CD4-positive, alpha-beta T cell treated with Interleukin-21 for 1 hour (primary cell): ENCODE results near the gene PCSK4.
A peak's percentile ranks its signal among the peaks of the same experiment; 100 is the strongest.
"Not testable (repeated sequence)": the region's sequence is repeated elsewhere in the genome, so short reads cannot be mapped to it uniquely, and the experiment has no call there.

Experiments
- DNase-seq: peaks from one replicate; pipeline ENCODE4 v3.0.0-alpha.2; 2020

PCSK4 gene

GRCh38 chr19:1490311-1491113 is at the start of gene PCSK4:
Gene PCSK4 (minus strand): TSS chr19:1490350. CDS start chr19:1490346, 4 bp downstream.
- DNase-seq: peak; percentile 98

- DNase-seq: not testable (repeated sequence)
Observed at GRCh38 chr19:1539749-1540148, 49.6 kb upstream of the PCSK4 start.

- DNase-seq: no peak
Observed at GRCh38 chr19:1538978-1539377, 48.8 kb upstream of the PCSK4 start.

GRCh38 chr19:1535699-1536098 is 45.5 kb upstream of the PCSK4 start:
- not testable (repeated sequence) for DNase-seq

- DNase-seq: no peak
Observed at GRCh38 chr19:1534972-1535371, 44.8 kb upstream of the PCSK4 start.

GRCh38 chr19:1533510-1534150 is 43.5 kb upstream of the PCSK4 start:
- DNase-seq: no peak

GRCh38 chr19:1532003-1532402 is 41.9 kb upstream of the PCSK4 start:
- DNase-seq: no peak

GRCh38 chr19:1531587-1531986 is 41.4 kb upstream of the PCSK4 start:
- DNase-seq: no peak

GRCh38 chr19:1530856-1531255 is 40.7 kb upstream of the PCSK4 start:
- not testable (repeated sequence) for DNase-seq

GRCh38 chr19:1529430-1529816 is 39.3 kb upstream of the PCSK4 start:
- DNase-seq: no peak

- DNase-seq: no peak
Observed at GRCh38 chr19:1528596-1529429, 38.7 kb upstream of the PCSK4 start.

- no peak for DNase-seq
Observed at GRCh38 chr19:1527650-1528309, 37.6 kb upstream of the PCSK4 start.

GRCh38 chr19:1526979-1527649 is 37.0 kb upstream of the PCSK4 start:
- DNase-seq: no peak

- no peak for DNase-seq
Observed at GRCh38 chr19:1526066-1526778, 36.1 kb upstream of the PCSK4 start.

GRCh38 chr19:1525343-1525742 is 35.2 kb upstream of the PCSK4 start:
- DNase-seq: no peak

GRCh38 chr19:1524972-1525325 is 34.8 kb upstream of the PCSK4 start:
- no peak for DNase-seq

- DNase-seq: no peak
Observed at GRCh38 chr19:1524287-1524971, 34.3 kb upstream of the PCSK4 start.

GRCh38 chr19:1523412-1524286 is 33.5 kb upstream of the PCSK4 start, which contains the start of gene PLK5:
Gene PLK5 (plus strand): TSS chr19:1524077. CDS start chr19:1526997, 2,920 bp downstream.
- DNase-seq: no peak

- no peak for DNase-seq
Observed at GRCh38 chr19:1522838-1523237, 32.7 kb upstream of the PCSK4 start.

- DNase-seq: no peak
Observed at GRCh38 chr19:1522061-1522460, 31.9 kb upstream of the PCSK4 start.
